GOT3 (cell line): ENCODE results near the gene CYTH4.
A peak's percentile ranks its signal among the peaks of the same experiment; 100 is the strongest.
"Not testable (repeated sequence)": the region's sequence is repeated elsewhere in the genome, so short reads cannot be mapped to it uniquely, and the experiment has no call there.

Source experiments
- DNase-seq: peaks from one replicate; lab custom pipeline; 2025; ENCODE audit warnings: mixed read lengths; lab: John Stamatoyannopoulos, UW

Gene CYTH4

GRCh38 chr22:37310075-37310606, 27.8 kb downstream of the CYTH4 start:
- DNase-seq = no peak

- DNase-seq = no peak
These were observed 28.7 kb downstream of the CYTH4 start for GRCh38 chr22:37310815-37311595.

- no peak for DNase-seq
These were observed 29.5 kb downstream of the CYTH4 start for GRCh38 chr22:37311761-37312312.

- DNase-seq = no peak
These were observed 30.4 kb downstream of the CYTH4 start for GRCh38 chr22:37312549-37313183.

- no peak for DNase-seq
These were observed 31.3 kb downstream of the CYTH4 start for GRCh38 chr22:37313376-37314314.

GRCh38 chr22:37314315-37315074, 32.2 kb downstream of the CYTH4 start:
- DNase-seq = no peak

- DNase-seq = no peak
These were observed 34.1 kb downstream of the CYTH4 start for GRCh38 chr22:37316405-37316804.

GRCh38 chr22:37316875-37317371, 34.6 kb downstream of the CYTH4 start:
- peak; percentile 57 for DNase-seq

- DNase-seq = no peak
These were observed 35.4 kb downstream of the CYTH4 start for GRCh38 chr22:37317698-37318210.

- DNase-seq = no peak
These were observed 36.2 kb downstream of the CYTH4 start for GRCh38 chr22:37318364-37319109.

GRCh38 chr22:37319469-37319868, 37.2 kb downstream of the CYTH4 start:
- DNase-seq = no peak

- no peak for DNase-seq
These were observed 38.7 kb downstream of the CYTH4 start for GRCh38 chr22:37320726-37321677.

- DNase-seq = no peak
These were observed 42.2 kb downstream of the CYTH4 start for GRCh38 chr22:37324340-37325038.

- no peak for DNase-seq
These were observed 42.7 kb downstream of the CYTH4 start for GRCh38 chr22:37325039-37325395.

- no peak for DNase-seq
These were observed 44.4 kb downstream of the CYTH4 start for GRCh38 chr22:37326726-37327125.

GRCh38 chr22:37328017-37328416, 45.7 kb downstream of the CYTH4 start:
- DNase-seq = no peak

GRCh38 chr22:37328538-37329237, 46.4 kb downstream of the CYTH4 start:
- not testable (repeated sequence) for DNase-seq
